Stomach smooth muscle (tissue), 2 donors: ENCODE results near the gene CDC45.

Source experiments
- H3K27ac ChIP-seq: one replicate; pipeline ENCODE4 v1.7.0; 2013; ENCODE audit warnings: mild to moderate bottlenecking, low read length, inconsistent platforms
- H3K27me3 ChIP-seq, 2 donors: one replicate each; pipeline ENCODE4 v1.7.0; 2013; ENCODE audit warnings: low read length in 2 of 2; ENCODE audit not compliant: insufficient read depth in 2 of 2, control insufficient read depth in 1 of 2
- H3K36me3 ChIP-seq, 2 donors: one replicate each; pipeline ENCODE4 v1.7.0; 2013; ENCODE audit warnings: low read length in 2 of 2; ENCODE audit not compliant: control insufficient read depth in 2 of 2, insufficient read depth in 2 of 2
- H3K4me1 ChIP-seq: one replicate; pipeline ENCODE4 v1.7.0; 2013; ENCODE audit warnings: low read length; ENCODE audit not compliant: control insufficient read depth, insufficient read depth
- H3K4me3 ChIP-seq, 2 donors: one replicate each; pipeline ENCODE4 v1.7.0; 2013; ENCODE audit warnings: low read length in 2 of 2
- H3K9ac ChIP-seq, 2 donors: one replicate each; pipeline ENCODE4 v1.7.0; 2013; ENCODE audit warnings: low read length in 2 of 2, mild to moderate bottlenecking in 1 of 2
- H3K9me3 ChIP-seq, 2 donors: one replicate each; pipeline ENCODE4 v1.7.0; 2013; ENCODE audit warnings: low read length in 2 of 2; ENCODE audit not compliant: control insufficient read depth in 2 of 2
- donor health status: healthy.
- donor health status: Pancreatic carcinoma.

The CDC45 gene

GRCh38 chr22:19517171-19517500, 37.4 kb downstream of the CDC45 start:
- no peaks in the 10 kb centered on the region for H3K36me3 ChIP-seq
- H3K4me3 ChIP-seq: no peak overlapping the region
- H3K4me1 ChIP-seq: no peaks in the 10 kb centered on the region
- no peak overlapping the region for H3K9ac ChIP-seq
- H3K9me3 ChIP-seq: peaks cover 0 to 3% of the 10 kb centered on the region in 2 donors
- H3K27me3 ChIP-seq: peaks cover 0 to under 1% of the 10 kb centered on the region in 2 donors
- no peak overlapping the region for H3K27ac ChIP-seq

- peaks cover 2% of the 10 kb centered on the region for H3K4me1 ChIP-seq
- peaks cover 2 to 5% of the 10 kb centered on the region in 2 donors for H3K27me3 ChIP-seq
- peaks cover 0 to under 1% of the 10 kb centered on the region in 2 donors for H3K9me3 ChIP-seq
- H3K27ac ChIP-seq: no peak overlapping the region
- no peaks in the 10 kb centered on the region for H3K36me3 ChIP-seq
- no peak overlapping the region for H3K4me3 ChIP-seq
- no peak overlapping the region for H3K9ac ChIP-seq
Observed at GRCh38 chr22:19517919-19518611, 38.3 kb downstream of the CDC45 start.

- Histone ChIP-seq H3K4me1 (peaks cover 8% of the 10 kb centered on the region), H3K27ac (no peak overlapping the region), H3K4me3 (no peak overlapping the region), H3K9me3 (no peaks in the 10 kb centered on the region), H3K27me3 (peaks cover 2 to 10% of the 10 kb centered on the region in 2 donors), H3K36me3 (no peaks in the 10 kb centered on the region), H3K9ac (no peak overlapping the region)
Observed at GRCh38 chr22:19518635-19519034, 38.9 kb downstream of the CDC45 start.

DNA sequence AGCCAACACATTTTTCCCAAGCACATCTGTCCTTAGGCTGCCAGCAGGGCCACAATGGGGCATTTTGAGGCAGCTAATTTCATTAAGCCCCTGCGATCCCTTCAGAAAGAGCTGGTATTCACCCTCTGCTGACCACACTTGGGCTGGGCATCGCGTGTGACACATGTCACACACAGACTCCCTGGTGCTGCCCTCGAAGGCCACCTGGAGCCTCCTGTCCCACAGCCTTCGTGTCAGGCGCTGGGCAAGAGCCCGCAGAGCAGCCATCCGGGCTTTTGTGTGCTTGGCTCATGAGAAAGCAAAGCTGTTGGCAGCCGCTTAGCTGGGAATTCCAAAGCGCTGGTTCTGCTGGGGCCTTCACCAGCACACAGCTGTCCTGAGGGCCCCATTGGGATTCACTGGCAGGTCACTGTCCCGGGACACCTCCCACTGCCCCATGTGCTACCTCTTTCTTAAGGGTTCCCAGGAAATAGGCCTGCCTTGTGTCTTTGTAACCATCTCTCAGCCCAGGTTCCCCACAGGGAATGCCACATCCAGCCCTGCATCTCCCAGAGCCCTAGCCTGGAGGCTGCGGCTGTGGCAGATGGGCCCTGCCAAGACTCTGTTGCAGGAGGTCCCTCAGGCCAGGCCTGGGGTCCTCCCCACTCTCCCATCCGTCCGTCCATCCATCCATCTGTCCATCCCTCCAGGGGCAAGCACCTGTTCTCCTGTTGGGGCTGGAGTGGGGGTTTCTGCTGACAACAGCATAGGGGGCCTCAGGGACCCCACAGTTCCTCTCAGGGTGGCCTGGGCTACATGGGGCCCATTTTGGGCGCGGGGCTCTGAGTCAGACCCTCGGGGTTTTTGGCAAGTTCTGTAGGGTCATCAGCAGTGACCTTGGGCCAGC, 39.6 kb downstream of the CDC45 start:
- peaks cover 7 to 16% of the 10 kb centered on the region in 2 donors for H3K27me3 ChIP-seq
- no peak overlapping the region for H3K9ac ChIP-seq
- peaks cover 13% of the 10 kb centered on the region for H3K4me1 ChIP-seq
- H3K9me3 ChIP-seq: no peaks in the 10 kb centered on the region
- no peaks in the 10 kb centered on the region for H3K36me3 ChIP-seq
- no peak overlapping the region for H3K27ac ChIP-seq
- no peak overlapping the region for H3K4me3 ChIP-seq

GRCh38 chr22:19520007-19520406, 40.3 kb downstream of the CDC45 start:
- H3K36me3 ChIP-seq: no peaks in the 10 kb centered on the region
- H3K4me1 ChIP-seq: peaks cover 13% of the 10 kb centered on the region
- H3K27me3 ChIP-seq: peaks cover 11 to 22% of the 10 kb centered on the region in 2 donors
- no peaks in the 10 kb centered on the region for H3K9me3 ChIP-seq
- no peak overlapping the region for H3K9ac ChIP-seq
- H3K4me3 ChIP-seq: no peak overlapping the region
- H3K27ac ChIP-seq: no peak overlapping the region

GRCh38 chr22:19520566-19521305, 41.0 kb downstream of the CDC45 start:
- Histone ChIP-seq H3K4me3 (no peak overlapping the region), H3K27ac (no peak overlapping the region), H3K27me3 (peaks cover 16 to 29% of the 10 kb centered on the region in 2 donors), H3K9ac (no peak overlapping the region), H3K4me1 (peaks cover 13% of the 10 kb centered on the region), H3K36me3 (no peaks in the 10 kb centered on the region), H3K9me3 (no peaks in the 10 kb centered on the region)

DNA sequence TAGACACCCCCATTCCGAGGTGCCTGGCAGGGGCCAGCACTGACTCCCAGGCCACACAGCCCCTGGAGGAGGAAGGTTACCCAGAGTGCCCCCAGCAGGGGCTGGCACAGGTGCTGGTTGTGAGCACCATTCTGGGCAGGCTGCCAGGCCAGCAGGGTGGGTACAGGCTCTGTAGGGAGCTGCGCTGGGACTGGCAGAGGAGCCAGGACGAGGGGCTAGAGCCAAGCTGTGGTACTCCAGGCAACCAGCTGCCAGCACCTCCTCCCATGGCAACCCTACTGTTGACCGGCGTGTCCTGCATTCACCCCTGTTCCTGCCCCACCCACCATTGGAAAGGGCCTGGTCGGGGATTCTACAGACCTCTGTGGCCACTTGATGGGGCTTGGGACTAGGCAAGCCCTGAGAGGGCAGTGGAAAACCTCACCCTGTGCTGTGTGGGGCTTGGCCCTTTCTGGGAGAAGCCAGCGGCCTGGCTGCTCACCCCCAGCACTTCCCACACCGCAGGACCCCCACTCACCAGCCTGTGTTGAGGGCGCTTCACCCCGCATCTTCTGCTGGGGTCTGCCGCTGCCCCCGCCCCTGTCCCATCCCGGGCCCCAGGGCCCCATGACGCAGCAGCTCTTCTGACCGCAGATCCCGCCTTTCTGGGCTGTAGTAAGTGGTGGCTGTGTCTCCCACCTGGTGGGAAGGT, 42.6 kb downstream of the CDC45 start:
- peaks cover 13% of the 10 kb centered on the region for H3K4me1 ChIP-seq
- no peak overlapping the region for H3K27ac ChIP-seq
- H3K27me3 ChIP-seq: peaks cover 29% of the 10 kb centered on the region in 2 donors
- H3K4me3 ChIP-seq: peak overlapping the region in 1 of 2 donors; percentile 54
- H3K9ac ChIP-seq: no peak overlapping the region
- H3K36me3 ChIP-seq: no peaks in the 10 kb centered on the region
- no peaks in the 10 kb centered on the region for H3K9me3 ChIP-seq

- H3K27me3 ChIP-seq: peaks cover 29% of the 10 kb centered on the region in 2 donors
- H3K36me3 ChIP-seq: no peaks in the 10 kb centered on the region
- no peak overlapping the region for H3K27ac ChIP-seq
- H3K4me1 ChIP-seq: peaks cover 13% of the 10 kb centered on the region
- no peak overlapping the region for H3K9ac ChIP-seq
- H3K9me3 ChIP-seq: no peaks in the 10 kb centered on the region
- H3K4me3 ChIP-seq: peak overlapping the region in 1 of 2 donors; percentile 54
Observed at GRCh38 chr22:19522881-19523239, 43.1 kb downstream of the CDC45 start.

DNA sequence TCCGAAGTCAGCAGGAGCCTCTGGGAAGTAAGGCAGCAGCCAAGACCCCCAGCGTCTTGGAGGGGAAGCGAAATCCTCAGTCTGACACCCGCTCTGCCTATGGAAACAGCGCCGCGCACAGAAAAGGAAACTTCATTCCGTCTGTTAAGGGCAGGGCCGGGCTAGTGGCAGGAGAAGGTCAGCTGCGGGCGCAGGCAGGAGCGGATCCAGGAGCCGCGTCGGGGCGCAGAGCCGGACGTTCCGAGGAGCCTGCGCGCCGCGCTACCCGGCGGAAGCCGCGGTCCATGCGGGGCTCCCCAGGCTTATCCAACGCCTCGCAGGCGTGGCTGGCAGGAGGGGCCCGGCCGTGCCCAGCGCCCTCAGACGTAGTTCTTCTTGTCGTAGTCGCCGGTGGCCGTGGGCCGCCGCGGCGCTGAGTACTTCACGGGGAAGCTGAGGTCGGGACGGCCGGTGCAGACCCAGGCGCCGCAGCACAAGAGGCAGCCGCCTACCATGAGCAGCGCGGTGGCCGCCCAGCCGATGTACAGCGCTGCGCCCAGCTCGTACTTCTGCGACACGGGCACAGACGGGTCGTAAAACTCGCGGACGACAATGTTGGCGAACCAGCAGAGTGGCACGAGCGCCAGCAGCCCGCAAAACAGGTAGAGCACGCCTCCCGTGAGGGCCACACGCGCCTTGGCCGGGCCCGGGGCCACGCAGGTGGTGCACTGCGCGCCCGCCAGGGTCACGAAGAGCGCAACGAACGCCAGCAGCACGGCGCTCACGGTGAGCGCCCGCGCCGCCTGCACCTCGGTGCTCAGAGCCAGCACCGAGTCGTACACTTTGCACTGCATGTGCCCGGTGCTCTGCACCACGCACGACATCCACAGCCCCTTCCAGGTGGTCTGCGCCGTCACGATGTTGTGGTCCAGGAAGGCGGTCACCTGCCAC, 43.8 kb downstream of the CDC45 start:
- Histone ChIP-seq H3K27ac (no peak overlapping the region), H3K9ac (no peak overlapping the region), H3K4me1 (peaks cover 13% of the 10 kb centered on the region), H3K27me3 (peaks cover 29% of the 10 kb centered on the region in 2 donors), H3K36me3 (no peaks in the 10 kb centered on the region), H3K4me3 (peak overlapping the region in 1 of 2 donors; percentile 54), H3K9me3 (no peaks in the 10 kb centered on the region)
